Measurements from ENCODE around the gene PCCA.
A peak's percentile ranks its signal among the peaks of the same experiment; 100 is the strongest.

GRCh38 chr13:100347968-100348367 lies 259.1 kb downstream of the PCCA start:
- TF ChIP-seq CTCF (IDR thresholded peaks at IDR 0.05) (no peak), POLR2A (IDR thresholded peaks at IDR 0.05) (no peak), POLR2AphosphoS5 (IDR thresholded peaks at IDR 0.05; ENCODE audit: insufficient read depth in 1 of 2, low read depth in 1 of 2) (peak in 1 of 2 donors; percentile 42)

Measured in vagina (tissue), 2 donors.